ENCODE results near the gene SH3RF3.

Gene SH3RF3

GRCh38 chr2:109410039-109410815, 281.2 kb downstream of the SH3RF3 start:
- Histone ChIP-seq H3K9ac (no peak overlapping the region), H3K79me2 (no peaks in the 10 kb centered on the region), H3K4me1 (no peaks in the 10 kb centered on the region), H3K4me2 (ENCODE audit: low read length) (no peak overlapping the region), H3K36me3 (ENCODE audit: control insufficient read depth, insufficient read depth, low read length) (no peaks in the 10 kb centered on the region), H2AFZ (no peak overlapping the region), H3K27me3 (ENCODE audit: control insufficient read depth, insufficient read depth, low read length) (no peaks in the 10 kb centered on the region), H3K27ac (no peak overlapping the region), H3K4me3 (ENCODE audit: low read depth, low read length) (no peak overlapping the region), H3K9me3 (ENCODE audit: control insufficient read depth, low read length) (no peaks in the 10 kb centered on the region)
- TF ChIP-seq CTCF (IDR thresholded peaks at IDR 0.05), result no peak

- H2AFZ ChIP-seq, result no peak overlapping the region
- H3K36me3 ChIP-seq (ENCODE audit: control insufficient read depth, insufficient read depth, low read length), result no peaks in the 10 kb centered on the region
- H3K27ac ChIP-seq, result no peak overlapping the region
- H3K9ac ChIP-seq, result no peak overlapping the region
- H3K4me1 ChIP-seq, result no peaks in the 10 kb centered on the region
- no peaks in the 10 kb centered on the region for H3K79me2 ChIP-seq
- H3K4me3 ChIP-seq (ENCODE audit: low read depth, low read length), result no peak overlapping the region
- no peak for TF ChIP-seq CTCF (IDR thresholded peaks at IDR 0.05)
- H3K4me2 ChIP-seq (ENCODE audit: low read length), result no peak overlapping the region
- no peaks in the 10 kb centered on the region for H3K9me3 ChIP-seq (ENCODE audit: control insufficient read depth, low read length)
- H3K27me3 ChIP-seq (ENCODE audit: control insufficient read depth, insufficient read depth, low read length), result no peaks in the 10 kb centered on the region
Measured at GRCh38 chr2:109411640-109412325, 282.8 kb downstream of the SH3RF3 start.

GRCh38 chr2:109415581-109416013, 286.6 kb downstream of the SH3RF3 start:
- H2AFZ ChIP-seq, result no peak overlapping the region
- no peak overlapping the region for H3K27ac ChIP-seq
- H3K79me2 ChIP-seq, result no peaks in the 10 kb centered on the region
- H3K4me2 ChIP-seq (ENCODE audit: low read length), result no peak overlapping the region
- TF ChIP-seq CTCF (IDR thresholded peaks at IDR 0.05), result no peak
- no peak overlapping the region for H3K9ac ChIP-seq
- H3K4me1 ChIP-seq, result no peaks in the 10 kb centered on the region
- no peak overlapping the region for H3K4me3 ChIP-seq (ENCODE audit: low read depth, low read length)
- no peaks in the 10 kb centered on the region for H3K9me3 ChIP-seq (ENCODE audit: control insufficient read depth, low read length)
- H3K36me3 ChIP-seq (ENCODE audit: control insufficient read depth, insufficient read depth, low read length), result no peaks in the 10 kb centered on the region
- no peaks in the 10 kb centered on the region for H3K27me3 ChIP-seq (ENCODE audit: control insufficient read depth, insufficient read depth, low read length)

GRCh38 chr2:109417701-109418335, 288.8 kb downstream of the SH3RF3 start:
- no peaks in the 10 kb centered on the region for H3K36me3 ChIP-seq (ENCODE audit: control insufficient read depth, insufficient read depth, low read length)
- no peak for TF ChIP-seq CTCF (IDR thresholded peaks at IDR 0.05)
- H2AFZ ChIP-seq, result no peak overlapping the region
- no peak overlapping the region for H3K4me2 ChIP-seq (ENCODE audit: low read length)
- no peaks in the 10 kb centered on the region for H3K9me3 ChIP-seq (ENCODE audit: control insufficient read depth, low read length)
- H3K79me2 ChIP-seq, result no peaks in the 10 kb centered on the region
- H3K27ac ChIP-seq, result no peak overlapping the region
- no peak overlapping the region for H3K9ac ChIP-seq
- no peak overlapping the region for H3K4me3 ChIP-seq (ENCODE audit: low read depth, low read length)
- no peaks in the 10 kb centered on the region for H3K27me3 ChIP-seq (ENCODE audit: control insufficient read depth, insufficient read depth, low read length)
- no peaks in the 10 kb centered on the region for H3K4me1 ChIP-seq
